ENCODE measurements around the gene KDM4E.
"Not testable (repeated sequence)": the region's sequence is repeated elsewhere in the genome, so short reads cannot be mapped to it uniquely, and the experiment has no call there.

The KDM4E gene

DNA sequence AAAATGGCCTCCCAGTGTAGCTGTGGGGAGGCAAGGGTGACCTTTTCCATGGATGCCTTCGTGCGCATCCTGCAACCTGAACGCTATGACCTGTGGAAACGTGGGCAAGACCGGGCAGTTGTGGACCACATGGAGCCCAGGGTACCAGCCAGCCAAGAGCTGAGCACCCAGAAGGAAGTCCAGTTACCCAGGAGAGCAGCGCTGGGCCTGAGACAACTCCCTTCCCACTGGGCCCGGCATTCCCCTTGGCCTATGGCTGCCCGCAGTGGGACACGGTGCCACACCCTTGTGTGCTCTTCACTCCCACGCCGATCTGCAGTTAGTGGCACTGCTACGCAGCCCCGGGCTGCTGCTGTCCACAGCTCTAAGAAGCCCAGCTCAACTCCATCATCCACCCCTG is 26.8 kb upstream of the KDM4E start:
- no peak for DNase-seq (ENCODE audit: low read depth, low spot score)
- CTCF ChIA-PET: no interaction called here
- POLR2A ChIA-PET: no interaction called here
- TF ChIP-seq, protein P1, sequence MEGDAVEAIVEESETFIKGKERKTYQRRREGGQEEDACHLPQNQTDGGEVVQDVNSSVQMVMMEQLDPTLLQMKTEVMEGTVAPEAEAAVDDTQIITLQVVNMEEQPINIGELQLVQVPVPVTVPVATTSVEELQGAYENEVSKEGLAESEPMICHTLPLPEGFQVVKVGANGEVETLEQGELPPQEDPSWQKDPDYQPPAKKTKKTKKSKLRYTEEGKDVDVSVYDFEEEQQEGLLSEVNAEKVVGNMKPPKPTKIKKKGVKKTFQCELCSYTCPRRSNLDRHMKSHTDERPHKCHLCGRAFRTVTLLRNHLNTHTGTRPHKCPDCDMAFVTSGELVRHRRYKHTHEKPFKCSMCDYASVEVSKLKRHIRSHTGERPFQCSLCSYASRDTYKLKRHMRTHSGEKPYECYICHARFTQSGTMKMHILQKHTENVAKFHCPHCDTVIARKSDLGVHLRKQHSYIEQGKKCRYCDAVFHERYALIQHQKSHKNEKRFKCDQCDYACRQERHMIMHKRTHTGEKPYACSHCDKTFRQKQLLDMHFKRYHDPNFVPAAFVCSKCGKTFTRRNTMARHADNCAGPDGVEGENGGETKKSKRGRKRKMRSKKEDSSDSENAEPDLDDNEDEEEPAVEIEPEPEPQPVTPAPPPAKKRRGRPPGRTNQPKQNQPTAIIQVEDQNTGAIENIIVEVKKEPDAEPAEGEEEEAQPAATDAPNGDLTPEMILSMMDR (IDR thresholded peaks at IDR 0.05; ENCODE audit: insufficient read depth, low read length, missing control alignments): no peak
- no peak overlapping the region for H3K4me3 ChIP-seq (ENCODE audit: low read depth, low read length)

DNA sequence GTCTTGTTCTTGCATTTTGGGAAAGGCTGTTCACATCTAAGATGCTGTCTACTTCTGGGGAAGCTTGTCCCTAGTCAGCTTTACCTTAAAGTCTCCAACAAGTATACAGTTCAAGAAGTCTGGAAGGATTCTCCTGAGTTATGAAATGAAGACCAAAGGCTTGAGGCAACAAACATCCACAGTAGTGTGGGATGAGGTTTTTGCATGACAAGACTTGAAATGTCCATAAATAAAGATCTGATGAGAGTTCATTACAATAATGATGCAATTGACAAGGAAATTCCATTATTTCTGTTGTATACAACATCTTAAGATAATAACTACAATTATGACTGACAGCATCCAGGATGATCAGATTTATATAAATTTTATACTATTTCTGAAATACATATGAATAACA is 21.3 kb upstream of the KDM4E start:
- no peak overlapping the region for H3K4me3 ChIP-seq (ENCODE audit: low read depth, low read length)
- DNase-seq (ENCODE audit: low read depth, low spot score): no peak
- POLR2A ChIA-PET: no interaction called here
- TF ChIP-seq, protein P1 (IDR thresholded peaks at IDR 0.05; ENCODE audit: insufficient read depth, low read length, missing control alignments): no peak
- CTCF ChIA-PET: interaction anchor here (1.2 kb wide), 1 partner anchor 27 kb away, joined by 3 read pairs; no protein-coding TSS in a partner anchor

GRCh38 chr11:95005642-95006041 is 19.4 kb upstream of the KDM4E start:
- TF ChIP-seq, protein P1 (IDR thresholded peaks at IDR 0.05; ENCODE audit: insufficient read depth, low read length, missing control alignments): no peak
- ChIA-PET POLR2A (no interaction called here), CTCF (interaction anchor here (0.9 kb wide), 1 partner anchor 10 kb away, joined by 3 read pairs; no protein-coding TSS in a partner anchor)
- DNase-seq (ENCODE audit: low read depth, low spot score): no peak
- H3K4me3 ChIP-seq (ENCODE audit: low read depth, low read length): no peak overlapping the region

DNA sequence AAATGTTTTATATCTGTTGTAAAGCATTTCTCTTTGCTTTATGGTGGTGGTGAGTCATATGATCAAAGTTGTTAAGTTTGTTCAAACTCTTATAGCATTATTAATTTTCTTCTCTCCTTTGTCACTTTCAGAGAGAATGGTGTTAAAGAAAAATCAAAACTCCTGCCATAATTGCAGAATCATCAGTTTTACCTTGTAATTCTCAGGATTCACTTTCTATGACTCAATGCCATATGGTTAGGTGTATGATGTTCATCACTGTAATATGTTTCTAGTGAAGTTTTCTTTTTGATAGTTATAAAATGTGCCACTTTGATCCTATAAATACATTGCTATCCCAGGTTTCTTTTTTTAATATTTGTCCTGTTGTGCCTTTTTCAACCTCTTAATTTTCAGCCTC is 13.7 kb upstream of the KDM4E start:
- POLR2A ChIA-PET: no interaction called here
- H3K4me3 ChIP-seq (ENCODE audit: low read depth, low read length): no peak overlapping the region
- DNase-seq (ENCODE audit: low read depth, low spot score): no peak
- CTCF ChIA-PET: no interaction called here
- TF ChIP-seq, protein P1 (IDR thresholded peaks at IDR 0.05; ENCODE audit: insufficient read depth, low read length, missing control alignments): no peak

GRCh38 chr11:95014184-95014821 is 10.8 kb upstream of the KDM4E start:
- TF ChIP-seq, protein P1 (IDR thresholded peaks at IDR 0.05; ENCODE audit: insufficient read depth, low read length, missing control alignments): no peak
- POLR2A ChIA-PET: no interaction called here
- H3K4me3 ChIP-seq (ENCODE audit: low read depth, low read length): no peak overlapping the region
- no peak for DNase-seq (ENCODE audit: low read depth, low spot score)
- CTCF ChIA-PET: no interaction called here

- no peak overlapping the region for H3K4me3 ChIP-seq (ENCODE audit: low read depth, low read length)
- TF ChIP-seq, protein P1 (IDR thresholded peaks at IDR 0.05; ENCODE audit: insufficient read depth, low read length, missing control alignments): no peak
- no peak for DNase-seq (ENCODE audit: low read depth, low spot score)
- POLR2A ChIA-PET: no interaction called here
- CTCF ChIA-PET: interaction anchor here (0.8 kb wide), 1 partner anchor 11 kb away, joined by 3 read pairs; no protein-coding TSS in a partner anchor
Observed at GRCh38 chr11:95016139-95016538, 8.9 kb upstream of the KDM4E start.

GRCh38 chr11:95021468-95021867 is 3.6 kb upstream of the KDM4E start:
- POLR2A ChIA-PET; H3K4me3 ChIP-seq (ENCODE audit: low read depth, low read length); CTCF ChIA-PET: not testable (repeated sequence)

GRCh38 chr11:95025594-95025993 is 536 bp downstream of the KDM4E start:
- H3K4me3 ChIP-seq (ENCODE audit: low read depth, low read length); POLR2A ChIA-PET; DNase-seq (ENCODE audit: low read depth, low spot score); CTCF ChIA-PET: not testable (repeated sequence)

More at GRCh38 chr11:95021468-95021867, 3.6 kb upstream of the KDM4E start:
- not testable (repeated sequence) for DNase-seq (ENCODE audit: low read depth, low spot score)
